GM18502 (cell line): ENCODE measurements around the gene LENG8.
"Not testable (repeated sequence)": the region's sequence is repeated elsewhere in the genome, so short reads cannot be mapped to it uniquely, and the experiment has no call there.

Source experiments
- ATAC-seq: cut with Tn5 transposase; IDR thresholded peaks from one replicate; pipeline ENCODE4 v1.9.1; 2021; ENCODE audit warnings: mild to moderate bottlenecking; ENCODE audit not compliant: unreplicated experiment, poor library complexity

LENG8 gene

DNA sequence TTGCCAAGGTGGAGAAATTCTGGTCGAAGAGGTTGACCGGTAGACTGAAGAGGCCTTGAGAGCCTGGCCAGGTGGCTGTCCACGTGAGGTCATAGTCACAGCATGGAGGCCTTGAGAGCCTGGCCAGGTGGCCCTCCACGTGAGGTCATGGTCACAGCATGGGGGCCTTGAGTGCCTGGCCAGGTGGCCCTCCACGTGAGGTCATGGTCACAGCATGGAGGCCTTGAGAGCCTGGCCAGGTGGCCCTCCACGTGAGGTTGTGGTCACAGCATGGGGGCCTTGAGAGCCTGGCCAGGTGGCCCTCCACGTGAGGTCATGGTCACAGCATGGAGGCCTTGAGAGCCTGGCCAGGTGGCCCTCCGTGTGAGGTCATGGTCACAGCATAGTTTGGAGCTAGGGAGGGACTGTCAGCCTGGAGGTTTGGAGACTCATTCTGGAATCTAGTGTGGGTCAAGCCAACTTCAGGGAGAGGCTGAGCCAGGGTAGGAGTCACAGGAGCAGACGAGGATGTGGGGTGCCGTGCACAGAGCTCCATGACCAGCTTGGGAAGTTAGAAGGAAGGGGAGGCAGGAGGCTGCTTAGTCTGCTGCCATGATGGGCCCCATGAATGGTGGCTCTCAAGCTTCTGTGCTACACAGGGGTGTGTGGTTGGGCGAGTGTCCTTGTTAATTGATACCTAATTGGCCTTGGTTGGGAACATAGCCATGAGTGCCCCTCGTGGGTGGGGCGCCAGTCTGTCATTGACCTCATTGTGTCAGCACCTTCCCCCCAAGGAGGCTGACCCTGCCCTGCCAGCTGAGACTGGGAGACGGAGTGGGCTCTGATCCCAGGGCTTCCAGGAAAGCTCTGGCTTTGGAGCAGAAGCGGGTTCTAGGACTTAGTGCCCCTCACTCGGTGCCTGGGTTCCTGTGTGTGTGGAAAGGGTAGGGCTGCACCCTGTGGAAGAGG, 10.6 kb downstream of the LENG8 start:
- no peak for ATAC-seq

- ATAC-seq = no peak
Observed at GRCh38 chr19:54460230-54461005, 11.4 kb downstream of the LENG8 start.

- no peak for ATAC-seq
Observed at GRCh38 chr19:54461210-54461609, 12.2 kb downstream of the LENG8 start.

DNA sequence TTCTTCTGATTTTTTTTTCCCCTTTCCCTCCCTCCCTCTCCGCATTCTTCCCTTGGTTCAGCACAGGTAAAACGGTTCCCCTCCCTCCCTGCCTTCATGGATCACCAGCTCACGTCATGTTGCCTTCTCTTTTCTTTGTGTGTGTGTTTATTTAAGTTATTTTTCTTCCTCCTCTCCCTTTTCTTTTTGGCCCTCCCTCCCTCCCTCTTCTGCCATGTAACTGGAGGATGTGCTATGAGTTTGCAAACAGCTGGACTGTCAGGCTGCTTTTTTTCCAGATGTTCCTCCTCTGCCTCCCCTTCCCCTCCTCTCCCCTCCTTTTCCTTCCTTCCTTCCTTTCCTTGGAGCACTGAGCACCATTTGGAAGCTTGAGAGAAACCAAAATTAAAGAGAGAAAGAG, 12.6 kb downstream of the LENG8 start:
- ATAC-seq = no peak

DNA sequence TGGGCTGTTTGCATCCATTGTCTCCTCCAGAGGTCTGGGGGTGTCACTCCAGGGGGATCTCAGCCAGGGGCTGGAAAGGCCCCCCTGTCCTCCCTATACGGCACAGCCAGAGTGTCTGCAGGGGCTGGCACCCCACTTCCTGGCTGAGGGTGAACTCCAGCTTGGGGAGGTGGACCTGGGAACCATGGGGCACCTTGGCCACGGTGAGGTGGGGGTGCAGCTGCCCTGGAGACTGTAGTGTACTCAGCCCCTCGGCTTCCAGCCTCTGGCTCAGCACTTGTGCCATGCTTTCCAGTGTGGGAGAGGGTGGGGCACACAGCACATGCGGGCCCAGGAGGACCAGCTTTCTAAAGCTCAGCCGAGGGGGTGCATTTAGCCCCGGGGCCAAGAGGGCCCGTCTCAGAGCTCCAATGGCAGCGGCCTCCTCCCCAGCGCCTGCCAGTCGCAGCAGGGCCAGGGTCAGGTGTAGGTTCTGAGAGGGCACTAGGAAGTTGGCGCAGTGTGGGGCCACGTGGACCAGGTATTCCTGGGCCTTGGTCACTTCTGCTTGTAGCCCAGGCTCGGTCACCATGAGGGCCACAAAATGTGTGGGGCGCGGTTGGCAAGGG, 13.2 kb downstream of the LENG8 start:
- ATAC-seq = no peak

- peak; percentile 13 for ATAC-seq
Observed at GRCh38 chr19:54462655-54463530, 13.9 kb downstream of the LENG8 start.

GRCh38 chr19:54463531-54464043, 14.6 kb downstream of the LENG8 start, which contains the start of gene LENG9:
LENG9 (minus strand) TSS chr19:54463778; CDS start chr19:54463526, 252 bp downstream.
- peak; percentile 60 for ATAC-seq

DNA sequence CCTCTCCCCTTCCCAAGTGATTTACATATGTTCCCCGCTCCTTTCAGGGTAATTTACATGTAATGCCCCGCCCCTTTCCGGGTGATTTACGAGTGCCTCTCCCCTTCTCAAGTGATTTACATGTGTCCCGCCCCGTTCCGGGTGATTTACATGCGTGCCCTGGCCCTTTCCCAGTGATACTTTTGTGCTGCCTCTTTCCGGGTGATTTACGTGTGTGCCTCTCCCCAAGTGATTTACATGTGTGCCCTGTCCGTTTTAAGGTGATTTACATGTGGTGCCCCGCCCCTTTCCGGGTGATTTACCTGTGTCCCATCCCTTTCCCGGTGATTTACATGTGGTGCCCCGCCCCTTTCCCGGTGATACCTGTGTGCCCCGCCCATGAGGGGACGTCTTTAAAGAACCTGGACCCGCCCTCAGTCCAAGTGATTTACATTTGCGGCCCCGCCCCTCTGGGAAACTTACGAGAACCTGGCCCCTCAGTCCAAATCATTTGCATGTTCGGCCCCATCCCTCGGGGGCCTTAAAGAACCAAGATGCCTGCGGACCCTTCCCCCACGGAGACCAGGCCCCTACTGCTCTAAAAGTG, 15.1 kb downstream of the LENG8 start:
- peak; percentile 51 for ATAC-seq

- peak; percentile 53 for ATAC-seq
Observed at GRCh38 chr19:54464630-54465425, 15.8 kb downstream of the LENG8 start.

GRCh38 chr19:54465426-54466109, 16.6 kb downstream of the LENG8 start:
- ATAC-seq = no peak

- ATAC-seq = not testable (repeated sequence)
Observed at GRCh38 chr19:54466110-54466480, 17.1 kb downstream of the LENG8 start.

DNA sequence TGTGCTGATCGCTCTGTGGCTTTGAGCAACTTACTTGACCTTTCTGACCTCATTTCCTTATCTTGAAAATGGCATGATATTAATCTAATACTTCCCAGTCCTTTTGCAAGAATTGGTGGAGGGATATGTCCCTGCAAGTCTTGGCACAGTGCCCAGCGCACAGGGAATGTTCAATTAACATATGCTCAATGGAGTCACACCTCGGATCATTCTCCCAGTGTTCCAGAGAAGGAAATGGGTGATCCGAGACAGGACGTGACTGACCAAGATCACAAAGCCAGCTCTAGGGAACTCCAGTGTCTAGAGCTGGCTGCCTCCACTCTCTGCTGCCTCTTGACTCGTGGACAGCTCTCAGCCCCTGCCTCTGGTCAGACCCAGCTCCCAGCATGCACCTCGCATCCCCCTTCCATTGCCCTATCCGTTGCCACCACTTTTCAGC, 20.5 kb downstream of the LENG8 start:
- no peak for ATAC-seq

DNA sequence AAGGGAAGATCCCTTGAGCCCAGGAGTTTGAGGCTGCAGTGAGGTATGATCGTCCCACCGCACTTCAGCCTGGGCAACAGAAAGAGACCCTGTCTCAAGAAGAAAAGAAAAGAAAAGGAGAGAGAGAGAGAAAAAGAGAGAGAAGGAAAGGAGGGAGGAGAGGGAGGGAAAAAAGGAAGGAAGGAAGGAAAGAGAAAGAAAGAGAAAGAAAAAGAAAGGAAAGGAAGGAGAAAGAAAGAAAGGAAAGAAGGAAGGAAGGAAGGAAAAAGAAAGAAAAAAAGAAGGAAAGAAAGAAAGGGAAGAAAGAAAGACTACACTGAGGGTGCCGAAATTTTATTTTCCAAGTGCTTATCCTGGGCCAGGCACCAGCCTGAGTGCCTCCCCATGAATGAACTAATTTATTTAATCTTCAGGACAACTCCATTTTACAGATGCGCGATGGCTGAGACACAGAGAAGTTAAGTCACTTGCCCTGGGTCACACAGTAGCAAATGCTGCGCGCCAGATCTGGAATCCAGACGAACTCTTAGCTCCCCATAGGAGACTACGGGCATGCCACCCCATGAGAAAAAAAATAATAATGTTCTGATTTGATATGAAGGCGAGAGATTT, 21.4 kb downstream of the LENG8 start:
- ATAC-seq = no peak

DNA sequence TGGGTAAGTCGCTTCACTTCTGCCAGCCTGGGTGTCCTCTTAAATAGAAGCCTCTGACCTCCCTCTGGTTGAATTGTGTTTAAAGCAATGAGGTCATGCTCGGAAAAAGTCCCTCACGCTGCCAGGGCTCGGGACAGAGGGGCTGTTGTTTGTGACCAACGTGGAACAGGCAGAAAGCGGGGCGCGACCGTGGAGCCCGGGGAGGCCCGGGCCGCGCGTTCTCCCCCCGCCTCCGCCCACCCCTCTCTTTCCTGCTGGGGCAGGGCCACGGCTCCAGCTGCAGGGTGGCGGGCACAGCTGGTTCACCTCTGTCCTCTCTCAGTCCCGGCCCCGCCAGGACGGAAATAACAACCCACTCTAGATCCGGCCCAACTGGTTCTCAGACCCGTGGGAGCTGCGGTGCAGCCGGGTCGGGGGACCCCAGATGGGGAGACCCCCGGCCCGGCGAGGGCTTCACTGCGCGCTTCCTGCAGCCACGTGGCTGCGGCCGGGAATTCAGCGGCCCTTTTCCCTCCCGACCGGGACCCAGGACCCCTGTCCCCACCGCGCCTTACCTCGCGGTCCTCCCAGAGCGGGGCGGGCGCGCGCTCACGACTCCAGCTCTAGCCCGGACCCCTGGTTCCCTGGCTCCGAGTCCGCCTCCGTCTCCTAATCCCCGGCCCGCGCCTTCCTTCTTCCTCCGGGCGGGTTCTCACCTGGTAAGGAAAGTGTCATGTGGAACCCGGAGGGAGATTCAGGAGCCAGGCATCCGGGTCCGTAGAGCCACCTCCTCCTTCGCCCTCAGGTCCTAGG, 22.2 kb downstream of the LENG8 start:
- ATAC-seq = no peak

- ATAC-seq = no peak
Observed at GRCh38 chr19:54473071-54473891, 24.3 kb downstream of the LENG8 start, which contains the start of gene CDC42EP5. CDC42EP5 (minus strand) TSS chr19:54473296; CDS start chr19:54465547, 7,749 bp downstream.

DNA sequence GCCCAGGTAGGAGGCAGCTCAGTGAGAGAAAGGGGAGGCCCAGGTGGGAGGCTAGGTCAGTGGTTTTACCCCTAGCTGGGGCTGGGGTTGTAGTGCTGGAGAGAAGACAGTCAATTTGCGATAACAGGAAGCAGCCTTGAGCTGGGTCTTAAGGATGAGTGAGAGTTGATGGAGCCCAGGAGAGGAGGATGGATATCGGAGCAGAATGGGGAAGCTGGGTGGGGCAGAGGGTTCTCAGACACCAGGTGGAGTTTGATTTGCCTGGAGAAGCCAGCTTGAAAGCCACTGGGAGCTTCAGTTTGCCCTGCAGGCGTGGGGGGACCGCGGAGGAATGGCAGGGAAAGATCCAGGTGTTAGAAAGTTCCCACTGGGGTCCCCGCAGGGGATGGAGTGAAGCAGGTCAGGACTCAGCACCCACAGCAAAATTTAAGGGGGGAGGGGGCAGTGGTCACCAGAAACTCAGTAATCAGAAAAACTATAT, 24.9 kb downstream of the LENG8 start:
- ATAC-seq = no peak
